ENCODE data around the gene FAM110A. TPM values are rescaled to one million over a fixed set of nuclear protein-coding genes. Genes with fewer than 3 reads are reported as not detected.

Gene FAM110A
- total RNA-seq, 1 donor from 2014 or later: 11.0 TPM

- Mint-ChIP-seq H3K27me3 (no peaks in the 10 kb centered on the region), H3K4me1 (peaks cover 12% of the 10 kb centered on the region), H3K36me3 (ENCODE audit: low read depth) (peaks cover 6% of the 10 kb centered on the region), H3K27ac (no peak overlapping the region), H3K4me3 (no peak overlapping the region), H3K9me3 (no peaks in the 10 kb centered on the region)
- no peak for DNase-seq
- no peak for ATAC-seq (ENCODE audit: low read depth)
- intact Hi-C loops (cut with micrococcal nuclease): no loop called here
- TF ChIP-seq CTCF (IDR thresholded peaks at IDR 0.05): no peak
- ChIA-PET POLR2A (no interaction called here), CTCF (interaction anchor here (1.5 kb wide), 1 partner anchor 36 kb away, joined by 3 read pairs; no protein-coding TSS in a partner anchor)
These were observed 21.1 kb downstream of the FAM110A start for GRCh38 chr20:854601-855000.

- ChIA-PET POLR2A (no interaction called here), CTCF (no interaction called here)
- no peak overlapping the region for H3K27ac Mint-ChIP-seq
- DNase-seq: no peak
- no peak for TF ChIP-seq CTCF (IDR thresholded peaks at IDR 0.05)
- no peaks in the 10 kb centered on the region for H3K9me3 Mint-ChIP-seq
- H3K36me3 Mint-ChIP-seq (ENCODE audit: low read depth): peaks cover 5% of the 10 kb centered on the region
- no peaks in the 10 kb centered on the region for H3K27me3 Mint-ChIP-seq
- ATAC-seq (ENCODE audit: low read depth): no peak
- peaks cover 15% of the 10 kb centered on the region for H3K4me1 Mint-ChIP-seq
- intact Hi-C loops (cut with micrococcal nuclease): no loop called here
- no peak overlapping the region for H3K4me3 Mint-ChIP-seq
These were observed 22.2 kb downstream of the FAM110A start for GRCh38 chr20:855466-856360.

- CTCF ChIA-PET: no interaction called here
- no peaks in the 10 kb centered on the region for H3K27me3 Mint-ChIP-seq
- peaks cover 15% of the 10 kb centered on the region for H3K4me1 Mint-ChIP-seq
- no peak overlapping the region for H3K4me3 Mint-ChIP-seq
- intact Hi-C loops (cut with micrococcal nuclease): no loop called here
- H3K36me3 Mint-ChIP-seq (ENCODE audit: low read depth): peaks cover 4% of the 10 kb centered on the region
- no peaks in the 10 kb centered on the region for H3K9me3 Mint-ChIP-seq
- H3K27ac Mint-ChIP-seq: no peak overlapping the region
- DNase-seq (no peak), ATAC-seq (ENCODE audit: low read depth) (no peak)
- POLR2A ChIA-PET: no interaction called here
- no peak for TF ChIP-seq CTCF (IDR thresholded peaks at IDR 0.05)
These were observed 22.9 kb downstream of the FAM110A start for GRCh38 chr20:856361-856775.

GRCh38 chr20:858011-858410 lies 24.5 kb downstream of the FAM110A start:
- no peak for ATAC-seq (ENCODE audit: low read depth)
- Mint-ChIP-seq H3K36me3 (ENCODE audit: low read depth) (peaks cover 3% of the 10 kb centered on the region), H3K4me3 (no peak overlapping the region), H3K27me3 (no peaks in the 10 kb centered on the region), H3K27ac (no peak overlapping the region), H3K9me3 (no peaks in the 10 kb centered on the region), H3K4me1 (peaks cover 15% of the 10 kb centered on the region)
- POLR2A ChIA-PET: no interaction called here
- CTCF ChIA-PET: interaction anchor here (1.4 kb wide), 1 partner anchor 98 kb away, joined by 4 read pairs; no protein-coding TSS in a partner anchor
- intact Hi-C loops (cut with micrococcal nuclease): no loop called here
- DNase-seq: no peak
- TF ChIP-seq CTCF (IDR thresholded peaks at IDR 0.05): no peak

- no peak overlapping the region for H3K27ac Mint-ChIP-seq
- POLR2A ChIA-PET: no interaction called here
- peaks cover 15% of the 10 kb centered on the region for H3K4me1 Mint-ChIP-seq
- no peaks in the 10 kb centered on the region for H3K27me3 Mint-ChIP-seq
- CTCF ChIA-PET: no interaction called here
- H3K36me3 Mint-ChIP-seq (ENCODE audit: low read depth): no peaks in the 10 kb centered on the region
- DNase-seq (no peak), ATAC-seq (ENCODE audit: low read depth) (no peak)
- TF ChIP-seq CTCF (IDR thresholded peaks at IDR 0.05): no peak
- H3K9me3 Mint-ChIP-seq: no peaks in the 10 kb centered on the region
- intact Hi-C loops (cut with micrococcal nuclease): loop anchor here (5.0 kb wide), 1 partner anchor 42 kb away; no protein-coding TSS in a partner anchor
- H3K4me3 Mint-ChIP-seq: no peak overlapping the region
These were observed 26.3 kb downstream of the FAM110A start for GRCh38 chr20:859751-860231.

Data from activated B cell treated with CpG ODN at 0.5 μM for 24 hours (primary cell).